Body of pancreas (tissue), 4 donors: Measurements from ENCODE around the gene ATP5MC2.

Source experiments
- CTCF ChIP-seq, 7 experiments: fragments of 450-650 bp in 4 of 7; fragments of 200-600 bp in 3 of 7; sonication (generic) in 3 of 7; IDR thresholded peaks; one replicate each; pipeline ENCODE4 v1.5.1; 2016 to 2019; ENCODE audit warnings: antibody characterized with exemption in 7 of 7
- POLR2A ChIP-seq, 3 donors: fragments of 450-650 bp; IDR thresholded peaks; one replicate each; pipeline ENCODE4 v1.6.1; 2016; ENCODE audit warnings: antibody characterized with exemption in 3 of 3, mild to moderate bottlenecking in 2 of 3

DNA sequence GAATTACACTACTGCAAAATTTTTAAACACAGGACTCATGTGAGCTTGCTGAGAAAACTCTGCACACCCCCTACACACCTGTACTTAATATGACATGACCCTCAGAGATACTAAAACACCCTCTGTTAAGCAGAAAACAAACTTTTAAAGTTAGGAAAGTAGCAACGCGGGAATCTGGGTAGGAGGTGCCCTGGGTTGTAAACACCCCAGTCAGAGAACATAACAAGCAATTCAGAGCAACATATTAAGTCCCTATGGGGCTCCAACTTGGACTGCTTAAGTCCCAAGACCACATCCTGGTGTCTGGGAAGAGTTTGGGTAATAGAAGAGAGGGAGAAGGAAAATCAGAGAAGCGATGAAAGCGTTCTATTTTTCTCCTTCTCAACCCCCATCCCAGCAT lies 50.9 kb downstream of the ATP5MC2 start:
- no peak for TF ChIP-seq CTCF (IDR thresholded peaks at IDR 0.05)
- TF ChIP-seq POLR2A (IDR thresholded peaks at IDR 0.05), result no peak
